ENCODE data around the gene NCAN.

Gene NCAN

DNA sequence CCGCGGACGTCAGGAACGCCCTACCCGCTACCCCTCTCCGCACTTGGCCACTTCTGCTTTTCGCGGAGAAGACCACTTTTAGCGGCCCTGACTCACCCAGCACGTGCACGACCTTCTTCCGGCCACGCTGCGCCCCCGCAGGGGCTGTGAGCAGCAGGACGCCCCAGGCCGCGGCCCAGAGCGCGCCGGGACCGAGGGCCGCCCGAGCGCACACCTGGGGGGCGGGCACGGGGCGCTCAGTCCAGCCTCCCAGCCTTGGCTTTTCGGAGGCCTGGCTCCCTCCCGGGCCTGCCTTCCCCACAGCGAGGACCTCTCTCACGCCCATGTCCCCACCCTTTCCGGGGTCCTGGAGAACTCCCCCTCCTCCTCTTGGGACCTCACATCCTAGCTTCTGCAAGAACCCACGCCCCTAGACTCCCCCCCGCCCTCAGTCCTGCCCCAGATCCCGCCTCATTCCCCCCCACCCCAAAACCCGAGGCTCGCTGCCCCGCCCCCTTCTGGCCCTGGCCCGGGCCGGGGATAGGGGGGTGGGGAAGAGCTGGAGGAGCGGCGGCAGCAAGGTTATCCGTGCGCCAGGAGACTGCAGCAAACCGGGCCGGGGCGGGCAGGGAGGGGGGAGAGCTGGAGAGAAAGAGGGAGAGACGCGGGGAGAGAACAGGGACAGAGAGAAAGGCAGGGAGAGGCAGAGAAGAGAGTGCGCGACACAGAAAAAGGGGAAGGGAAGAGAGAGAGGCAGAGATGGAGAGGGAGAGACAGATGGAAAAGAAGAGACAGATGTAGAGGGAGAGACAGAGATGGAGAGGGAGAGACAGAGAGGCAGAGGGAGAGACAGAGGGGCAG, 49.8 kb downstream of the NCAN start:
- no peak for DNase-seq

DNA sequence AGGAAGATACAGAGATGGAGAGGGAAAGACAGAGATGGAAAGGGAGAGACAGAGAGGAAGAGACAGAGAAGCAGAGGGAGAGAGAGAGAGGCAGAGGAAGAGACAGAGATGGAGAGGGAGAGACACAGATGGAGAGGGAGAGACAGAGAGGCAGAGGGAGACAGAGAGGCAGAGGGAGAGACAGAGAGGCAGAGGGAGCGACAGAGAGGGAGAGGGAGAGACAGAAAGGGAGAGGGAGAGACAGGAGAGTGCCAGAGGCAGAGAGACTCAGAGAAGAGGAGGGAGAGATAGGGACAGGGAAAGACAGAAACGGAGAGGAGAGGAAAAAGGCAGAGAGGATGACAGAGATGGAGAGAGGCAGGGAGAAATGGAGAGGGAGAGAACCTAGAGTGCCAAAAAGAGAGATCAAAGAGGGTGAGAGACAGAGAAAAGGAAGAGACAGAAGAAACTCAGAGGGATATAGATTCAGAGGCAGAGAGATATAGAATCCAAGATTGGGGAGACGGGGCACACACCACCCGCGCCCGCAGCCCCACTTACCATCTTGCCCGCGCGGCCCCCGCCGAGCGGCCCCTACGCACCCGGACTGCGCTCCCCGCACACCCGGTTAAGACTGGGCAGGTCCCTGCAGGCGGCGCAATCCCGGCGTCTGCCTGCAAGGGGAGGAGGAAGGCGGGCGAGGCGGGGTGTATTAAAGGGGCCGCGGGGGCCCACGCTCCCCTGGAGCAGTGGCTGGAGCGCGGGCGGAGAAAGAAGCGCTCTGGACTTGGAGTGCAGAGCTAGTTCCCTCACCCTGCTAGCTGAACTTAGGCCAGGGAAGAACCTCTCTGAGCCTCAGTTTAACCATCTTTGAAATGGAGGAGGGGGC, 50.7 kb downstream of the NCAN start:
- DNase-seq: no peak

DNA sequence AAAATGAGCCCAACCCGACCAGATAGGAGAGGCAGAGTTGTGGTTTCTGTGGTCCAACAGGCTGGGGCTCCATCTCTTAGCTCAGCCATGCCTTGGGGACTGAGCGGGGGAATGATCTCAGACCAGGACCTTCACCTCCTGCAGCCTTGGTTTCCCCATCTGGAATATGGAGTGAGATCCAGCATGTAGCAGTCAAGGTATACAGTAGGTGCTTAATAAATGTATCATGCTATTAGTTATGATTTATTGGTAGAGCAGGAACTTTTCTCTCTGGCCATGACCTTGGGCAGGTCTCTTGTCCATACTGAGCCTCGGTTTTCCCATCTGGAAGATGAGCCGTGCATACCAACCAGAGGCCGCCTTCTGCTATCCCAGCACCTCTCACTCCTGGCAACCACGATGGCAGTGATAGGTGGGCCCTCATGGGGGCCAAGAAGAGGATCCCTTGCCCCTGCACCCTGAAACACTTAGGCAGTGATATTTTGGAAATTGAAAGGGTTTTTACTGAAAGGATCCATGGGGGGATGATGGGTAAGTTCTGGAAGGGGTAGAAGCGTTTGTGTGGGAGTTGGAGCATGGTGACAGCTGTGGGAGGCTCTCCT, 52.2 kb downstream of the NCAN start:
- DNase-seq: no peak

DNA sequence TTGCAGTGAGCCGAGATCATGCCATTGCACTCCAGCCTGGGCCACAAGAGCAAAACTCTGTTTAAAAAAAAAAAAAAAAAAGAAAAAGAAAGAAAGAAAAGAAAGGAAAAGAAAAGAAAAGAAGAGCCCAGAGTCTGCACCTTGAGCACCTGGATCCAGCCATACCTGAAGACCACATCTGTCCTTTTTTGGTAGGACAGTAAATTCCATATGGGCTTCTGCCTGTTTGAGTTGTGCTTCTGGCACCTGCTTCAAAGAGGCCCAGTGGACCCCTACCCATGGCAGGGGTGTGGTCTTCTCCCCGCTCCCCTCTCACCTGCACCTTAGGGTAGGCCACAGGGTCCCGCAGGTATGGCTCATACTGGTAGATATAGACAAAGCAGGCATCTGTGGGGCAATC, 55.5 kb downstream of the NCAN start:
- DNase-seq: no peak

DNA sequence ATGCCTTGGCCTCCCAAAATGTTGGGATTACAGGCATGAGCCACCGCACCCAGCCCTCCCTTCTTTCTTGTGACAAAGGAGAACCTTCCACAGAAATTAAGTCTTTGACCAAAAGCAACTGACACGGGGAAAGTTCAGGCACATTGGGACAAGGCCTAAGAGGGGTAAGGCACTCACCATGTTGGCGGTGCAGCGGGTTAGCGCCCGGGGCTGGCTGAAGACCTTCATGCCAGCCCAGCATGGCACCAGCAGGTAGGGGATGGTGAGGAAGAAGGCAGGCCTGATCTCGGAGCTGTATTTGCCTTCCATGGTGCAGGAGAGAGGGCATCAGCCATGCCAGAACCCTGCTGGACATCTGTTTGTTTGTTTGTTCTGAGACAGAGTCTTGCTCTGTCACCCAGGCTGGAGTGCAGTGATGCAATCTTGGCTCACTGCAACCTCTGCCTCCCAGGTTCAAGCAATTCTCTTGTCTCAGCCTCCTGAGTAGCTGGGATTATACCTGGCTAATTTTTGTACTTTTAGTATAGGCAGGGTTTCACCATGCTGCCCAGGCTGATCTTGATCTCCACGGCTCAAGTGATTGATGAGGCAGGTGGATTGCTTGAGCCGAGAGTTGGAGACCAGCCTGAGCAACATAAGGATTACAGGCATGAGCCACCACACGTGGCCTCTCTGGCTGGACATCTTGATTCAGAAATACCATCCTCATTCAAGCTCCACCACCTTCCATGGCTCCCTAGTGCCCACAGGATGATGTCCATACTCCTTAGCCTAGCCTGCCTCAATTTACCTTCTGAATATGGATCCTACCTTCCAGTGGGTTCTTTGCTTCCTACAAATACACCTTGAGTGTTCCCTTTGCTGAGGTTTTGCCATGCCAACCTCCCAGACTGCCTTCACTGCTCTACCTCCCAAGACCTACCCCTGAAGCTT, 57.0 kb downstream of the NCAN start:
- no peak for DNase-seq

DNA sequence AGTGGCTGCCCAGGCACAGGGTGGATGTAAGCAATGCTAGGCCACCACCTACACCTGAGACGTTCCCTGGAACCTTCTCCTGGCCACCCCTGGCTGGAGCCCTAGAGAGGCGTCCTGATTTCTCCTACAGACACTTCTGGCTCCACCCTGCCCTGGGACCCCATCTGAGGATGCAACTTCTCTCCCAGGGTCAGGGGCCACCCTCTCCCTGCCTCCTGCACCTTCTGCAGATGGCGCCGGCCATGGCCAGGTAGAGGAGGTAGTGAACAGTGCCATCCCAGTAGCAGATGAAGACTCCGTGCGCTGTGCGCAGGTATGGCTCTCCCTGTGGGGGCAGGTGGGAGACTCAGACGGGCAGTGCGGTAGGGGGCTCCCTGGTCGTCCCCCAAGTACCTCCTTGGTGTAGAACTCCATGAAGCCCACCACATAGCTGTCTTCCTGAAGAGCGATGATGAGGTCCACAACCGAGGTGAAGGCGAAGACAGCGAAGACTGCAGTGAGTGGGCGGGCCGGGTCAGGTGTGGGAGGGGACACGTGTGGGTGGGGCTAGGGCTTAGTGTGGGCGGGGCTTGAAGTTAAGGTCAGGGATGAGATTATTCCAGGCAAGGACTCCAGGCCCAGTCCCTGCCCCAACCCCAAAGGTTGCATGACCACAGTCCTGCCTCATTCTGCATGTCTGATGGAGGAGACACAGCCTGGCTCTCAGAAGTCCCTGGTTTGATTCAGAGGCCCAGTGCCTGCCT, 58.4 kb downstream of the NCAN start:
- DNase-seq: no peak

DNA sequence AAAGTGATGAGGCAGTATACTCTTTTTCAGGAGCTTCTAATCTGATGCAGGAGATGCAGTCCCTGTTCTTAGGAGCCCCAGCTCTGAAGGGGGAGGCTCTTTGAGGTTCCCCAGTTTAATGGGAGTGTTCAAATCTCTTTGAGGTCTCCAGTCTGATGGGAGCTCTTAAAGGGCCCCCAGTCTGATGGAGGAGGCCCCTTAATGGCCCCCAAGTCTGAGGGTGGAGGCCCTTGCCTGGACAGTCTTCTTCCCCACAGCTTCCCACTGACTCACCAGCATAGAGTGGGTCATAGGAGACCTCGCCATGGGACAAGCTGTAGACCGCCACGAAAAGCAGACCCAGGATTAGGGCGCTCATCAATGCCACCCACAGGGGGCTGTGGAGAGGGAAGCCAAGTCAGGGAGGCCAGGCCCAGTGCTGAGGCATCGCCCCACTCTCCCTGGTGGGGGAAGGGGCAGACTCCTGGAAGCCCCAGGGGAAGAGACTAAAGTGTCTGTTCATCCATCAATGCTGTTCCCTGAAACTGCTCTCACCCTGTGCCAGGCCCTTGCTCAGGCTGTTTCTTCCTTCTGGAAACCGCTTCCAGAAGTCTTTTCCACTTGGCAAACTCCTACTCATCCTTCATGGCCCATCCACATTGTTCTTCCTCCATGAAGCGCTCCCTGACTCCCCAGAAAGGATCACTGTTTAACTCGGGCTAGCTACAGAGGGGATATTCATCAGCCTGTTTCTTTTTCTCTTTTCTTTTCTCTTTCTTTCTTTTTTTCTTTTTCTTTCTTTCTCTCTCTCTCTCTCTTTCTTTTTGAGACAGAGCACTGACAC, 59.2 kb downstream of the NCAN start:
- no peak for DNase-seq

DNA sequence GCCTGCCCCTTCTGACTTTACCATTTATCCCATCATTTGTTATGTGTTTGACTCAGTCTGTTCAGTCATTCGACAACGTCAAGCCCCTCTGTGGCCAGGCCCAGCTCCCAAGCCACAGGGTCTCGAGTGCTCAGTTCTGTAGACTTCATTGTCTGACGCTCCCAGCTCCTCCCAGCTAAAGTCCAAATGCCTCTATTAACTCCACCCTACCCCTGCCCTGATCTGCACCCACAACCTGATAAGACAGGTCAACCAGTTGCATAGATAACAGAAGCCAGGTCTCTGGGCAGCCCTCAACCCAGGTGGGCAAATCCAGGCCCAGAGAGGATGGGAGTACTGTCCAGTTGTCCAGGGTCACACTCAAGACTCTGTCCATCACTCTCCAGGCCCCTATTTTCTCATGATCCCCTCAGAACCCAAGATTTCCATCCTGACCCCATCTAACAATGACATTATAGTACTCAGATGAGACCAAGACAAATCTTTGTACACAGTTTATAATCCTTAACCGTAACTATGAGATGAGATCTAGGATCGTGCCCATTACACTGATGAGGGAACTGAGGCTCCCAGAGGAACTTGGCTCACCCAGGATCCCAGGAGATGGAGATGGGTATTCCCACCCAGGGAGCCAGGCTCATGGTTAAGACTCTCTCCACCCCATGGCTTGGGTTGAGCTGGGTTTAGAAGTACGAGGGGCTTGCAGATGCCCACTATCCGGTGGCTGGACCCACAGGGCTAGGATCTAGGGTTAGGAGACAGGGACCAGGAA, 60.3 kb downstream of the NCAN start:
- DNase-seq: no peak

DNA sequence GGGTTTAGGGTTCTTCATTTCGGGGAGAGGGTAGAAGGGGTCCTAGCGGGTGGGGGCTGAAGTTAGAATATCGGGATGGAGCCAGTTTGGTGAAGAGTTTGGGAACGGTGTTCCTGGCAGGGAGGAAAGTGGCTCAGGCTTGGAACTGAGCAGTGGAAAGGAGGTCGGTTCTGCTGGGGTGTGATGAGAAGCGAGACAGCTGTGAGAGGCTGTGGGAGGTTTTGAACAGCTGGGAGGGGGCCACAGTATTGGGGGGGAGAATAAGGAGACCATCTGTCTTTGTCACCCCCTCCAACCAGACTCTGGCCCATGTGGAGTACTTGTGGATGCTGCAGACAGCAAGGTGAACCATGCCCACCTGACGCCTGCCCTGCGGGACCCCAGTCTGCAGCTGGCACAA, 62.4 kb downstream of the NCAN start:
- no peak for DNase-seq

DNA sequence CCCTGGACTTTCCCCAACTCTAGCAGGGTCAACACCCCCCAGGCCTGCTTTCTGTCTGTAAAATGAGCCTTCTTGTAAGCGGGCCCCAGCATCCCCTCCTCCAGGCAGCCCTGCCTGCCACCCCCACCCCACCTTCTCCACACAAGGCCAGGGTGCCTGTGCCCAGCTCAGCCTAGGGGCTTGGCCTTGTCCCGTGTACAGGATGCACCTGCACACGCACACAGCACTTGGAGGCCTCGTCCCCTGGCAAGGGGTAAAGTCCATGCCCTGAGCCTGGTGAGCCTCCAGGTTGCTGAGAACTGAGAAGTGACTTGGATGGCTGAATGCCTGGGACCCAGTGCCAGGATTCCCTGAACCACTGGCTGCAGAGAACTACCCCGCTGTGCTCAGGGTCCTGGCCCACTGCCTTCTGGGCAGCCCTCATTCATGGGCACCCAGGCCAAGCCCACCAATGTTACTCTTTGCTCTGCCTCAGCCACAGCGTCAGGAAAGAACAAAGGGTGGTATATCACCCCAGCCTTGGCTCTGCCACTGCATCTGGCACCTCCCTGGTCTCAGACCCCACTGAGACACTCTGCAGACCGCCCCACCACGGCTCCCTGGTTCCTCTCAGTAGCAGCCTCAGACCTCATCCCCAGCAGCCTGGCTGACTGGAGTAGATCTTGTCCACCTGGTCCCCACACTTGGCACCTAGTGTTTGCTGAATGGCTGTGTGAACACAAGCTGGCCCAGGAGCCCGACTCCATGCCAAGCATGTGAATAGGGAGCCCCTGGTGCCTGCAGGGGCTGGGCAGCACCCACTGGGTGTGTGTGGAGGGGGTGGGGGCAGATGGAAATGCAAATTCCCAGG, 63.2 kb downstream of the NCAN start:
- DNase-seq: no peak

DNA sequence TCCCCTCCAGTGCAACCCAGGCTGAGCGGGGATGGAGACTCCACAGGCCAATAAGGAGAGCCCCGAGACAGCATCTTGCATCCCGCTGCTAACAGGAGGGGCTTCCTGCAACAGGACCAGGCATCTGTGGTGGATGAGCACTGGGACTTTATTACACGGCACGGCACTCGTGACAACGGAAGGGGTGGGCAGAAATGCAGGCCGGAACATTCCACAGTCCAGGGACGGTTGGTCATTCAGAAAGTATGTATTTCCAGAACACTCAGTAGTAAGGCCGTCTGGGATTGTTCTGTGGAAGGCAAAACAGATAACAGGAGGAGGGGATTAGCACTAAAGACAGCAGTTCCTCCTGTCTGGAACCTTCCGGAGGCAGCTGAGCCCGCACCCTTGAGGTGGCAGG, 64.6 kb downstream of the NCAN start:
- DNase-seq: no peak

DNA sequence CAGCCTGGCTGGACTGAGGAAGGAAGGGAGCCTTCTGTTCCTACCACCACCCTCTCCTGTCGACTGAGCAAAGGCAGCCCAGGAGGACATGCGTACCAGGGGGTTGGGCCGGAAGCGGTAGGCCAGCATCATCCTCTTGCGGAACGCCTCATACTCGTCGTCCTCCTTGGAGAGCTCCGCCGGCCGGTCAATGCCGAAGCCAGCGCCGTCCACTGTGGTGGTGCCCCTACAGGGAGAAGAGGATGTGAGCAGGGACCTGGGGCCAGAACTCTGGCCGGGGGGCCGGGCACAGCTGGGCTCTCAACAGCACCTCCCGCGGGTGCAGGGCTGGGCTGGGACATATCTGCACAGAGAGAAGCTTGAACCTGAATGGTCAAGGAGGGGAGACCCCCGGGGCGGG, 65.1 kb downstream of the NCAN start:
- DNase-seq: no peak

DNA sequence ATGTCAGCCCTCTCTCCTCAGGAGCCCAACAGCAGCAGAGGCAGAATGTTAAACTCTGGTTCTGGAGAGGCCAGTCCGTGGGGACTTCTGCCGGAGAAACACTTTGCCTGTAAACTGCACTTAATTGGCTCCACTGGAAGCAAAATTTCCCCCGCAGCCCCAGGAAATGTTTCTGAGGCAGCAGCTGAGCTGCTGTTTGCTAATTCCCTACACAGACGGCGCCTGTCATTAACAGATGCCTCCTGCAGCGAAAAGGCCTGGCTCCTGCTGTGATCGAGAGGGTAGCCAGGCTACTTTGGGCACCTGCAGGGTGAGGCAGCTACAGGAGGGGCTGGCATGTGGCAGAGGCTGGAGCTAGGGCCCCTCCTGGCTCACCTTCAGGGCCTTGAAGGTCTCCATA, 66.6 kb downstream of the NCAN start:
- DNase-seq: no peak

DNA sequence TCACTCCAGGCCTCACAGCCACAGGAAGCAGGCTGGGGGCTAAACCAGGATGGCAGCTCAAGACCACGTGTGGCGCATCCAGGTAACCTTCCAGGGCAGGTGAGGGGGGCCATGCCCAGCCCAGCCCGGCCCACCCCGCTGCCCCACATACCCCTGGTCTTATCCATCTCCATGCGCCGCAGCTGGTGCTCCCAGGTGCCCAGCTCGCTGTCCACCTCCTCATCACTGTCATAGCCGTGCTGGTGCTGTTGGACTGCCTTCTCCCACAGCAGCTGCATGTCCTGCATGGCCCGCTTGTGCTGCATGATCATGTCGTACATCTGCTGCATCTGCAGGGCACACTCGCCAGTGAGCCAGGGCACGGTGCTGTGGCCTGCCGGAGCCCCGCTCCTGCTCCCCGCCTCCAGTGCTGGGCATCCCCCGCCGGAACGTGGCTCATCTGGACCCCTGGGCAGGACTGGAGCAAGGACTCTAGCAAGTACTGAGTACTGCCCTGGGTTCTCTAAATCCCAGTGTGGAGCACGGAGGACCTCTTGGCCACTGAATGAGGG, 67.4 kb downstream of the NCAN start:
- no peak for DNase-seq

DNA sequence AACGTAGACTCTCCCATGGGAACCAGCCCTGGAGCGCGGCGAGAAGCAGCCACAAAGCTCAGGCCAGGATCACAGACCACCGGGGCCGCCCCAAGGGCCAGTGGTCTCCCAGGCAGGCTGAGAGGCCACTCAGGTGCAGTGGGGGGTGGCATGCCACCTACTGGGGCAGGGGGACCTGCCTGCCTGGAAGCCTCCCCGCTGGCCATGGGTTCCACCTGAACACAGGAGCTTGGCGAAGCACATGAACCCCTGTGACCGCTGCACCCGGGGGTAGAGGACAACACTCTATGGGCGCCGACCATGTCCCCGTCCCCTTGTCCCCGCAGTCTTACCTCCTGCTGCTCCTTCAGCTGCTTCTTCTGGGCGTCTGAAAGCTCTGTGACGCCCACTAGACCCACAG, 68.1 kb downstream of the NCAN start:
- no peak for DNase-seq

DNA sequence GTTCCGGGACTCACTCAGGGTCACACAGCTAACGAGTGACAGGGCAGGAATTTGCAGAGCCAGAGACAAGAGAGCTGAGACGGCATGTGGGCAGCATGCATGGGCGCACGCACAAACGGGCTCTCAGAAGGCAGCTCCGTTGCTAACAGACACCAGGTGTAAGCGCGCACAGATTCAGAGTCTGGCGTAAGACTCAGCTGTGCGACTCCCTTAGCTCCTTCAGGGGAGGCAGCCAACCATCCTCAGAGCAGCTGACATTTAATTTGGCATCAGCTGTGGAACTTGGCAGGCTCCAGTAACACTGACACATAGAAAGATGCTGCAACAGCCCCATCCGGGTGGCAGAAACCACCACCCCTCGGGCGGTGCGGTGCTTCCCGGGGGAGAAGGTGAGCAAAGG, 68.8 kb downstream of the NCAN start:
- no peak for DNase-seq

DNA sequence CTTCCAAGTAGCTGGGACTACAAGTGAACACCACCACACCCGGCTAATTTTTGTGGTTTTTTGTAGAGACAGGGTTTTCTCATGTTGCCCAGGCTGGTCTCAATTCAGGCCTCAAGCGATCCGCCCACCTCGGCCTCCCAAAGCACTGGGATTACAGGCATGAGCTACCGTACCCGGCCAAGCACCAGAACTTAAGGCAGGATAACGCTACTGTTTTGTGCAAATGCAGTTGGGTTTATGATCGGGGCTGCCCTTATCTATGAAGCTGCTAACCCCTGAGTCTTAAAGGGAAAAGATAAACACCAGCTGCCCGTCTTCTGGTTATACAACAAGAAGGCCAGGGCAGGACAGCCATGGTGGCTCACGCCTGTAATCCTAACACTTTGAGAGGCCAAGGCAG, 73.9 kb downstream of the NCAN start:
- no peak for DNase-seq

DNA sequence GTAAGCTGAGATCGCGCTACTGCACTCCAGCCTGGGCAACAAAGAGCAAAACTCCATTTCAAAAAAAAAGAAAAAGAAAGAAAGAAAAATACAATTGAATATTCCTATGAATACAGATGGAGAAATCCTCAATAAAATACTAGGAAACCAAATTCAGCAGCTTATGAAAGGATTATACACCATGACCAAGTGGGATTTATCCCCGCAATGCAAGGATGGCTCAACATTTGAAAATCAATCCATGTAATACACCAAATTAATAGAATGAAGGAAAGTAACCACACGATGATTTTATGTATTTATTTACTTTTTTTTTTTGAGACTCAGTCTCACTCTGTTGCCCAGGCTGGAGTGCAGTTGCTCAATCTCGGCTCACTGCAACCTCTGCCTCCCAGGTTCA, 80.8 kb downstream of the NCAN start:
- no peak for DNase-seq

DNA sequence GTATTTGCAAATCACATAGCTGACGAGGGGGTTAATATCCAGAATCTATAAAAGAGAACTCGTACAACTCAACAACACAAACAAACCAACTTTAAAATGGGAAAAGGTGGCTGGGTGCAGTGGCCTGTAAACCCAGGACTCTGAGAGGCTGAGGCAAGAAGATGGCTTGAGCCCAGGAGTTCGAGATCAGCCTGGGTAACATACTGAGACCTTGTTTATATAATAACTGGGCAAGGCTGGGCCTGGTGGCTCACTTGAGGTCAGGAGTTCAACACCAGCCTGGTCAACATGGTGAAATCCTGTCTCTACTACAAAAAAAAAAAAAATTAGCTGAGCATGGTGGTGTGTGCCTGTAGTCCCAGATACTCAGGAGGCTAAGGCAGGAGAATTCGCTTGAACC, 83.2 kb downstream of the NCAN start:
- no peak for DNase-seq

Data from CD4-positive, alpha-beta T cell treated with Interleukin-6 for 4 hours (primary cell).